H1 (cell line): ENCODE results near the gene LBH.

Source experiments
- BACH1 ChIP-seq: IDR thresholded peaks from 2 replicates; pipeline ENCODE4 v1.6.1; 2012; ENCODE audit warnings: low read length, improper control_type of control experiment
- CBX8 ChIP-seq: fragments of 300-800, 300-1000 bp; sonication (generic); IDR thresholded peaks from 2 replicates; pipeline ENCODE4 v1.7.1; 2016; ENCODE audit warnings: low read depth, low read length, borderline replicate concordance
- CTCF ChIP-seq, 3 experiments: IDR thresholded peaks; 1 replicate in 2 of 3; 2 replicates in 1 of 3; pipeline versions ENCODE4 v1.5.1 to v1.6.1; 2011; ENCODE audit warnings: low read length in 3 of 3, mild to moderate bottlenecking in 3 of 3, inconsistent platforms in 2 of 3, low read depth in 1 of 3, moderate library complexity in 1 of 3; ENCODE audit not compliant: insufficient read depth in 1 of 3; ENCODE audit errors: control extremely low read depth in 1 of 3
- EP300 ChIP-seq, 2 experiments: IDR thresholded peaks; 1 replicate in 1 of 2; 2 replicates in 1 of 2; pipeline ENCODE4 v1.6.1; 2011 to 2012; ENCODE audit warnings: low read depth in 2 of 2, low read length in 2 of 2, mild to moderate bottlenecking in 2 of 2, borderline replicate concordance in 1 of 2, inconsistent platforms in 1 of 2, moderate library complexity in 1 of 2
- EZH2 ChIP-seq: fragments of 200-600 bp; sonication (generic); IDR thresholded peaks from 2 replicates; pipeline ENCODE4 v1.7.1; 2012; ENCODE audit warnings: low read depth, mild to moderate bottlenecking, moderate library complexity, low read length, inconsistent platforms; ENCODE audit not compliant: severe bottlenecking
- POLR2A ChIP-seq, 2 experiments: IDR thresholded peaks; 1 replicate in 1 of 2; 2 replicates in 1 of 2; pipeline ENCODE4 v1.6.1; 2011; ENCODE audit warnings: low read depth in 2 of 2, low read length in 2 of 2, mild to moderate bottlenecking in 2 of 2; ENCODE audit errors: control extremely low read depth in 1 of 2
- POLR2AphosphoS5 ChIP-seq: IDR thresholded peaks from 2 replicates; pipeline ENCODE4 v1.6.1; 2011; ENCODE audit warnings: low read depth, low read length
- RXRA ChIP-seq: IDR thresholded peaks from 2 replicates; pipeline ENCODE4 v1.6.1; 2011; ENCODE audit warnings: low read depth, mild to moderate bottlenecking, low read length, moderate library complexity; ENCODE audit not compliant: insufficient read depth
- SAP30 ChIP-seq: fragments of 300-600 bp; sonication (generic); IDR thresholded peaks from 2 replicates; pipeline ENCODE4 v1.7.1; 2012; ENCODE audit warnings: low read length, moderate library complexity, mild to moderate bottlenecking, inconsistent platforms; ENCODE audit not compliant: insufficient read depth, insufficient replicate concordance
- SP2 ChIP-seq: IDR thresholded peaks from 2 replicates; pipeline ENCODE4 v1.6.1; 2012; ENCODE audit warnings: mild to moderate bottlenecking, low read length, inconsistent platforms
- TAF1 ChIP-seq: IDR thresholded peaks from 2 replicates; pipeline ENCODE4 v1.6.1; 2011; ENCODE audit warnings: mild to moderate bottlenecking, low read depth, low read length
- ZNF274 ChIP-seq: IDR thresholded peaks from 2 replicates; pipeline ENCODE4 v1.7.0; 2012; ENCODE audit warnings: low read length, borderline replicate concordance; ENCODE audit errors: extremely low read depth
- TF ChIP-seq, protein P1 (sequence below): IDR thresholded peaks from 2 replicates; pipeline ENCODE4 v1.6.1; 2011; ENCODE audit warnings: low read depth, mild to moderate bottlenecking, low read length; ENCODE audit not compliant: insufficient read depth

DNA sequence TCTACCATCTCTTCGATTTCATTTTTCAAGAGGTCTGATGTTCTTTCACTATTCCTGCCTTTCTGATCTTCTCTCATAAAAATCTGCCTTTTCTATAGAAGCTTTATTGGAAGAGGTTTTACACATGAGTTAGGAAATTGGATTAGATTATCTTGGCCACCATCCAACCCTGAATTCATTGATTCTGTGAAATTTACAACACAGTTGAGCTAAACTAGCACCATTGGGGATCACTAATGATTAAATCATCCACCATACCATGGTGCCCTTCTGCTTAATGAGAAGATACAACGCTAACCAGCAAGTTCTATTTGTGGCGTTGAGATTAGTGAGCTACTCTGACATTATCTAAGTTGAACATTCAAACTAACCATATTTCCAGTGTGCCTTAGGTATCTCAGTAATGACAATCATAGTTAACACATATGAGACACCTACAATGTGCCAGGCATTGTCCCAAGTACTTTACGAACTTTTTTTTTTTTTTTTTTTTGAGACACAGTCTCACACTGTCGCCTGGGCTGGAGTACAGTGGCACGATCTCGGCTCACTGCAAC is 17.3 kb upstream of the LBH start:
- no peak for TF ChIP-seq CTCF (IDR thresholded peaks at IDR 0.05; ENCODE audit: control extremely low read depth in 1 of 3, insufficient read depth in 1 of 3, low read depth in 1 of 3, low read length in 3 of 3)
- TF ChIP-seq CBX8 = no peak
- TF ChIP-seq SAP30 = no peak
- TF ChIP-seq, protein P1, sequence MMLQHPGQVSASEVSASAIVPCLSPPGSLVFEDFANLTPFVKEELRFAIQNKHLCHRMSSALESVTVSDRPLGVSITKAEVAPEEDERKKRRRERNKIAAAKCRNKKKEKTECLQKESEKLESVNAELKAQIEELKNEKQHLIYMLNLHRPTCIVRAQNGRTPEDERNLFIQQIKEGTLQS = no peak
- TF ChIP-seq EP300 (IDR thresholded peaks at IDR 0.05; ENCODE audit: borderline replicate concordance in 1 of 2, low read depth in 2 of 2, low read length in 2 of 2) = no peak
- no peak for TF ChIP-seq RXRA
- TF ChIP-seq EZH2 = no peak
- no peak for TF ChIP-seq TAF1
- no peak for TF ChIP-seq POLR2AphosphoS5
- TF ChIP-seq POLR2A (IDR thresholded peaks at IDR 0.05; ENCODE audit: control extremely low read depth in 1 of 2, low read depth in 2 of 2, low read length in 2 of 2) = no peak
- TF ChIP-seq SP2 = no peak
- TF ChIP-seq BACH1 = no peak
- TF ChIP-seq ZNF274 = no peak
